ENCODE data around the gene FOXP1. TPM values are rescaled to one million over a fixed set of nuclear protein-coding genes. Genes with fewer than 3 reads are reported as not detected.

Gene FOXP1
- total RNA-seq, 1 donor from 2014 or later = 71.3 TPM

DNA sequence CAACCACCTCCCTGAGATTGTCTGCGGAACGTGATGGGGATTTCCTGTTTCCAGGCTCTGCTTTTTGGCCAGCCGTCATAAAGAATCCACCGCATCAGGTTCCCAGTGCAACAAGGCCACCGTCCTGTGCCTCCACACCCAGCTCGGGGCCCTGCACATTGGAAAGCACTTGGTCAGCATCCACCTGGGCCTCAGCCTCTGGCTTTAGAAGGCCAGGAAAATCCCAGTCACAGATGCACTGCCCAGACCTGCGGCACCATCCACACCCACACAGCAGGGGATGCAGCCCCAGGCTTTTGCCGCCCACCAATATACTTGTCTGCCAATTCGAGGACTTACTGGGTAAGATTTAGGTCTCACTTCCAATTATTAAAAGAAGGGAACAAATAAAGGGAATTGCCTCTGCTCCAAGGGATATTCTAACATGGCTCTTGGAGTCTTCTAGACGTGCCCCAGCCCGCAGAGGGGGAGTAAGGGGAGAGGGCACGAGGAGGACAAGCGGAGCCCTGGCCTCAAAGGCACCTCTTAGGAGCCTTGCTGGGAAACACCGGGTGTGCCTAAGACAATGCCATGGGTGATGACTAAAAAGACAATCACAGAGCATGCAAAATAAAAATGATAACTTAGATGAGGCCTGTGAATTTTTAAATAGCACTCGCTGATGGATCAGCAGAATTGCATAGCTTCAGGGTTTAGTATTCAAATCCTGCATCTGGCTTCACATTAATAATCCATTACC is 169.2 kb downstream of the FOXP1 start:
- Mint-ChIP-seq H3K36me3 (ENCODE audit: low read depth, unreplicated experiment) (no peaks in the 10 kb centered on the region), H3K27me3 (ENCODE audit: unreplicated experiment) (no peaks in the 10 kb centered on the region), H3K4me3 (ENCODE audit: unreplicated experiment) (no peak overlapping the region), H3K27ac (ENCODE audit: unreplicated experiment) (no peak overlapping the region), H3K4me1 (ENCODE audit: unreplicated experiment) (peaks cover 24% of the 10 kb centered on the region), H3K9me3 (ENCODE audit: unreplicated experiment) (no peaks in the 10 kb centered on the region)
- TF ChIP-seq, protein P1, sequence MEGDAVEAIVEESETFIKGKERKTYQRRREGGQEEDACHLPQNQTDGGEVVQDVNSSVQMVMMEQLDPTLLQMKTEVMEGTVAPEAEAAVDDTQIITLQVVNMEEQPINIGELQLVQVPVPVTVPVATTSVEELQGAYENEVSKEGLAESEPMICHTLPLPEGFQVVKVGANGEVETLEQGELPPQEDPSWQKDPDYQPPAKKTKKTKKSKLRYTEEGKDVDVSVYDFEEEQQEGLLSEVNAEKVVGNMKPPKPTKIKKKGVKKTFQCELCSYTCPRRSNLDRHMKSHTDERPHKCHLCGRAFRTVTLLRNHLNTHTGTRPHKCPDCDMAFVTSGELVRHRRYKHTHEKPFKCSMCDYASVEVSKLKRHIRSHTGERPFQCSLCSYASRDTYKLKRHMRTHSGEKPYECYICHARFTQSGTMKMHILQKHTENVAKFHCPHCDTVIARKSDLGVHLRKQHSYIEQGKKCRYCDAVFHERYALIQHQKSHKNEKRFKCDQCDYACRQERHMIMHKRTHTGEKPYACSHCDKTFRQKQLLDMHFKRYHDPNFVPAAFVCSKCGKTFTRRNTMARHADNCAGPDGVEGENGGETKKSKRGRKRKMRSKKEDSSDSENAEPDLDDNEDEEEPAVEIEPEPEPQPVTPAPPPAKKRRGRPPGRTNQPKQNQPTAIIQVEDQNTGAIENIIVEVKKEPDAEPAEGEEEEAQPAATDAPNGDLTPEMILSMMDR (IDR thresholded peaks at IDR 0.05; ENCODE audit: unreplicated experiment) = no peak
- DNase-seq (ENCODE audit: low spot score) = no peak

DNA sequence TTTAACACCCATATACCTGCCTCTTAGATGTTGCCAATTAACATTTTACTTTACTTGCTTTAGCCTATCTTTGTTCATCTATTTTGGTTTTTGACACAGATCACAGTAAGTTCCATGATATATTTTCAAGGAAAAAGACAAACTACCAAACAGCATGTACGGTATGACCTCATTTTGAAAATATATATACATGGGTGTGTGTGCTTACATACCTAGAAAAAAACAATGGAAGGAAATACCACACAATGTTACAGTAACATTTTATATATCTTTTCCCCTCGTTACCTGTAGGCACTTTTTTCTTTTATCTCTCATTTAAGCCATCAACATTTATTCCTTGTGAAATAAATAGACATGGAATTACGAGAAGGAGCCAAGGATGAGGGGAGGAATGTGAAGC is 170.0 kb downstream of the FOXP1 start:
- Mint-ChIP-seq H3K27ac (ENCODE audit: unreplicated experiment) (peak overlapping the region; percentile 59), H3K4me3 (ENCODE audit: unreplicated experiment) (no peak overlapping the region), H3K27me3 (ENCODE audit: unreplicated experiment) (no peaks in the 10 kb centered on the region), H3K36me3 (ENCODE audit: low read depth, unreplicated experiment) (no peaks in the 10 kb centered on the region), H3K4me1 (ENCODE audit: unreplicated experiment) (peaks cover 24% of the 10 kb centered on the region), H3K9me3 (ENCODE audit: unreplicated experiment) (no peaks in the 10 kb centered on the region)
- DNase-seq (ENCODE audit: low spot score) = no peak
- TF ChIP-seq, protein P1 (IDR thresholded peaks at IDR 0.05; ENCODE audit: unreplicated experiment) = no peak

DNA sequence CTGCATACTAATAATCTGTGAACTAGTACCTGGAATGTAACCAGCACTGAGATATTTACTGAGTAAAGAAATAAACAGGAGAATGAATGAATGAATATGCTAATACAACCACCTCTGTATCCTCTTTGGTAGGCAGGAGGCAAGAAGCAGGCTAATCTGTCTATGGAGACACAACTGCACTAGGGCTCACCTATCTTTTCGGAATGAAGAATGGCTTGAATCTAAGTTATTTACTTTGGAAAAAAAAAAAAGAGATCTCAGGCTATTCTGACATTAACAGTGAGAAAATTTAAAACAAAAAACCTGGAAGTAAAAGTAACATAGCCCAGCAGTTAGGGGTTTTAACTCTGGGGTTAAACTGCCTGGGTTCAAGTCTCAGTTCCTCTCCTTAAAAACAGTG is 174.2 kb downstream of the FOXP1 start:
- Mint-ChIP-seq H3K27me3 (ENCODE audit: unreplicated experiment) (peaks cover 6% of the 10 kb centered on the region), H3K4me1 (ENCODE audit: unreplicated experiment) (peaks cover 14% of the 10 kb centered on the region)

DNA sequence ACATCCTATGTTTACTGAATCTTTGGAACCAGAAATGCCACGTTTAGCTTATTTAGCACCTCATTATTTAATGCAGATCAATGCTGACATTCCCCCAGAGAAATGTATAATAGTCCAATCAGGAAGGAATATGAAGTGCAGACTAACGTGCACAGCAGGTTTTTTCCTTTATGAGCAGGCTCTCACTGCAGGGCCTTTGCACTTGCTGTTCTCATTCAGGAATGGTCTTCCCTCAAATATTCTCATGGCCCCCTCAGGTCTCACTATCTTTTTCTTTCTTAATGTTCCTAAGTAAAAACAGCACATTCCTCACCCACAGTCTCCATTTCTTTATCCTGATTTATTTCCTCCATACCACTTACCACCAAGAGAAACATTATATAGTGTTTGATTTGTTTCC is 174.6 kb downstream of the FOXP1 start:
- Mint-ChIP-seq H3K27me3 (ENCODE audit: unreplicated experiment) (peaks cover 6% of the 10 kb centered on the region), H3K36me3 (ENCODE audit: low read depth, unreplicated experiment) (no peaks in the 10 kb centered on the region), H3K4me1 (ENCODE audit: unreplicated experiment) (peaks cover 9% of the 10 kb centered on the region), H3K4me3 (ENCODE audit: unreplicated experiment) (no peak overlapping the region), H3K27ac (ENCODE audit: unreplicated experiment) (no peak overlapping the region), H3K9me3 (ENCODE audit: unreplicated experiment) (no peaks in the 10 kb centered on the region)
- TF ChIP-seq, protein P1 (IDR thresholded peaks at IDR 0.05; ENCODE audit: unreplicated experiment) = no peak
- no peak for DNase-seq (ENCODE audit: low spot score)

More for the DNA sequence above, 174.2 kb downstream of the FOXP1 start:
- H3K9me3 Mint-ChIP-seq (ENCODE audit: unreplicated experiment) = no peaks in the 10 kb centered on the region
- no peaks in the 10 kb centered on the region for H3K36me3 Mint-ChIP-seq (ENCODE audit: low read depth, unreplicated experiment)
- no peak for DNase-seq (ENCODE audit: low spot score)
- H3K4me3 Mint-ChIP-seq (ENCODE audit: unreplicated experiment) = no peak overlapping the region
- TF ChIP-seq, protein P1 (IDR thresholded peaks at IDR 0.05; ENCODE audit: unreplicated experiment) = no peak
- H3K27ac Mint-ChIP-seq (ENCODE audit: unreplicated experiment) = no peak overlapping the region

DNA sequence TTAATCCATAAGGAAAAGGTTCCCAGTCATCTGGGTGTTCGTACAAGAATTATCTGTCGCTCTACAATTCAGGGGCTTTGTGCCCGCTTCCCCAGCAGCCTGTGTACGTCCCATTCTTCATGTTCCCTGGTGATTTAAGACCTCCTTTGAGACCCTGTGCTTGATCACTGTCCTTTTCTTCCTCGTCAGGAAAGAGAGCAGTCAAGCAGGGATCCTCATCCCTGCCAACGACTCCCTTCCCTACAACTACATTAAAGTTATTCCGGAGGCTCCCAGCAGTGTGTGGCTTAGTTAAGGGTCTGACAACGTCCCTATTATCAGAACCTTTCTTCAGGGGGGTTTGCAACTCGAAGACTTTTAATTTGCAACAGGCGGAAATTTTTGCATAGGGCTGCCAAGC is 175.7 kb downstream of the FOXP1 start:
- Mint-ChIP-seq H3K4me3 (ENCODE audit: unreplicated experiment) (no peak overlapping the region), H3K27ac (ENCODE audit: unreplicated experiment) (no peak overlapping the region), H3K4me1 (ENCODE audit: unreplicated experiment) (no peaks in the 10 kb centered on the region)

More for the DNA sequence above, 175.7 kb downstream of the FOXP1 start:
- Mint-ChIP-seq H3K27me3 (ENCODE audit: unreplicated experiment) (peaks cover 6% of the 10 kb centered on the region), H3K9me3 (ENCODE audit: unreplicated experiment) (no peaks in the 10 kb centered on the region), H3K36me3 (ENCODE audit: low read depth, unreplicated experiment) (no peaks in the 10 kb centered on the region)
- TF ChIP-seq, protein P1 (IDR thresholded peaks at IDR 0.05; ENCODE audit: unreplicated experiment) = no peak
- no peak for DNase-seq (ENCODE audit: low spot score)
